Measurements from ENCODE around the gene POLK. TPM values are rescaled to one million over a fixed set of nuclear protein-coding genes. Genes with fewer than 3 reads are reported as not detected.
A peak's percentile ranks its signal among the peaks of the same experiment; 100 is the strongest.
"Not testable (repeated sequence)": the region's sequence is repeated elsewhere in the genome, so short reads cannot be mapped to it uniquely, and the experiment has no call there.

Gene POLK
- total RNA-seq, 2 donors from 2014 or later, result 28.7 to 44.4 TPM

- Mint-ChIP-seq H3K27ac (no peak overlapping the region), H3K4me3 (no peak overlapping the region), H3K4me1 (no peaks in the 10 kb centered on the region), H3K27me3 (no peaks in the 10 kb centered on the region), H3K36me3 (ENCODE audit: low read depth) (peaks cover 48% of the 10 kb centered on the region), H3K9me3 (no peaks in the 10 kb centered on the region)
- no peak for ATAC-seq (replicated peaks)
Measured at GRCh38 chr5:75547812-75548211, 36.1 kb downstream of the POLK start.

- ATAC-seq (replicated peaks), result no peak
- peaks cover 7% of the 10 kb centered on the region for H3K4me1 Mint-ChIP-seq
- H3K4me3 Mint-ChIP-seq, result no peak overlapping the region
- peaks cover 64% of the 10 kb centered on the region for H3K36me3 Mint-ChIP-seq (ENCODE audit: low read depth)
- H3K27ac Mint-ChIP-seq, result no peak overlapping the region
- H3K27me3 Mint-ChIP-seq, result no peaks in the 10 kb centered on the region
- H3K9me3 Mint-ChIP-seq, result no peaks in the 10 kb centered on the region
Measured at GRCh38 chr5:75550597-75550996, 38.9 kb downstream of the POLK start.

- H3K36me3 Mint-ChIP-seq (ENCODE audit: low read depth), result peaks cover 73% of the 10 kb centered on the region
- no peaks in the 10 kb centered on the region for H3K27me3 Mint-ChIP-seq
- no peak for ATAC-seq (replicated peaks)
- no peak overlapping the region for H3K4me3 Mint-ChIP-seq
- H3K27ac Mint-ChIP-seq, result peak overlapping the region; percentile 46
- H3K9me3 Mint-ChIP-seq, result no peaks in the 10 kb centered on the region
- H3K4me1 Mint-ChIP-seq, result peaks cover 7% of the 10 kb centered on the region
Measured at GRCh38 chr5:75551471-75551870, 39.8 kb downstream of the POLK start.

GRCh38 chr5:75552764-75553163 lies 41.1 kb downstream of the POLK start:
- Mint-ChIP-seq H3K27me3 (no peaks in the 10 kb centered on the region), H3K27ac (no peak overlapping the region), H3K4me1 (peaks cover 15% of the 10 kb centered on the region), H3K4me3 (no peak overlapping the region), H3K9me3 (no peaks in the 10 kb centered on the region), H3K36me3 (ENCODE audit: low read depth) (peaks cover 73% of the 10 kb centered on the region)
- no peak for ATAC-seq (replicated peaks)

- Mint-ChIP-seq H3K4me3 (no peak overlapping the region), H3K36me3 (ENCODE audit: low read depth) (peaks cover 78% of the 10 kb centered on the region), H3K27ac (no peak overlapping the region), H3K27me3 (no peaks in the 10 kb centered on the region), H3K4me1 (peaks cover 15% of the 10 kb centered on the region), H3K9me3 (no peaks in the 10 kb centered on the region)
- ATAC-seq (replicated peaks), result no peak
Measured at GRCh38 chr5:75553358-75553757, 41.7 kb downstream of the POLK start.

- Mint-ChIP-seq H3K36me3 (ENCODE audit: low read depth) (peaks cover 88% of the 10 kb centered on the region), H3K4me3 (no peak overlapping the region), H3K27ac (no peak overlapping the region), H3K4me1 (peaks cover 25% of the 10 kb centered on the region), H3K27me3 (no peaks in the 10 kb centered on the region), H3K9me3 (peaks cover 1% of the 10 kb centered on the region)
- ATAC-seq (replicated peaks), result no peak
Measured at GRCh38 chr5:75558221-75558620, 46.5 kb downstream of the POLK start.

- Mint-ChIP-seq H3K4me3 (no peak overlapping the region), H3K36me3 (ENCODE audit: low read depth) (peaks cover 88% of the 10 kb centered on the region), H3K27ac (no peak overlapping the region), H3K27me3 (no peaks in the 10 kb centered on the region), H3K4me1 (peaks cover 31% of the 10 kb centered on the region), H3K9me3 (peaks cover 6% of the 10 kb centered on the region)
- ATAC-seq (replicated peaks), result no peak
Measured at GRCh38 chr5:75558981-75559632, 47.4 kb downstream of the POLK start.

- peaks cover 75% of the 10 kb centered on the region for H3K36me3 Mint-ChIP-seq (ENCODE audit: low read depth)
- H3K27ac Mint-ChIP-seq; H3K4me3 Mint-ChIP-seq; ATAC-seq (replicated peaks); H3K27me3 Mint-ChIP-seq; H3K9me3 Mint-ChIP-seq: not testable (repeated sequence)
- H3K4me1 Mint-ChIP-seq, result peaks cover 35% of the 10 kb centered on the region
Measured at GRCh38 chr5:75560655-75561054, 49.0 kb downstream of the POLK start.

GRCh38 chr5:75565991-75566709 lies 54.5 kb downstream of the POLK start:
- H3K9me3 Mint-ChIP-seq, H3K27me3 Mint-ChIP-seq: not testable (repeated sequence)
- H3K27ac Mint-ChIP-seq, result peak overlapping the region; percentile 96
- peaks cover 39% of the 10 kb centered on the region for H3K4me1 Mint-ChIP-seq
- H3K4me3 Mint-ChIP-seq, result peak overlapping the region; percentile 78
- ATAC-seq (replicated peaks), result peak; percentile 42
- peaks cover 70% of the 10 kb centered on the region for H3K36me3 Mint-ChIP-seq (ENCODE audit: low read depth)

GRCh38 chr5:75566710-75567309 lies 55.1 kb downstream of the POLK start:
- Mint-ChIP-seq H3K4me1 (peaks cover 36% of the 10 kb centered on the region), H3K4me3 (peak overlapping the region; percentile 78), H3K27me3 (no peaks in the 10 kb centered on the region), H3K36me3 (ENCODE audit: low read depth) (peaks cover 69% of the 10 kb centered on the region), H3K9me3 (peaks cover 8% of the 10 kb centered on the region), H3K27ac (peak overlapping the region; percentile 96)
- peak; percentile 84 for ATAC-seq (replicated peaks)

- peak; percentile 78 for ATAC-seq (replicated peaks)
- H3K27ac Mint-ChIP-seq, result peak overlapping the region; percentile 96
- H3K4me3 Mint-ChIP-seq, result peak overlapping the region; percentile 78
- peaks cover 64% of the 10 kb centered on the region for H3K36me3 Mint-ChIP-seq (ENCODE audit: low read depth)
- H3K4me1 Mint-ChIP-seq, result peaks cover 31% of the 10 kb centered on the region
- H3K9me3 Mint-ChIP-seq, result peaks cover 8% of the 10 kb centered on the region
- H3K27me3 Mint-ChIP-seq, result no peaks in the 10 kb centered on the region
Measured at GRCh38 chr5:75567710-75568109, 56.0 kb downstream of the POLK start.

- Mint-ChIP-seq H3K9me3 (peaks cover 7% of the 10 kb centered on the region), H3K27ac (peak overlapping the region; percentile 96), H3K27me3 (no peaks in the 10 kb centered on the region), H3K36me3 (ENCODE audit: low read depth) (peaks cover 64% of the 10 kb centered on the region), H3K4me3 (peak overlapping the region; percentile 78), H3K4me1 (peaks cover 31% of the 10 kb centered on the region)
- no peak for ATAC-seq (replicated peaks)
Measured at GRCh38 chr5:75568202-75568601, 56.5 kb downstream of the POLK start.

GRCh38 chr5:75571547-75571946 lies 59.9 kb downstream of the POLK start:
- Mint-ChIP-seq H3K9me3 (no peaks in the 10 kb centered on the region), H3K27ac (no peak overlapping the region), H3K36me3 (ENCODE audit: low read depth) (peaks cover 69% of the 10 kb centered on the region), H3K27me3 (no peaks in the 10 kb centered on the region), H3K4me3 (no peak overlapping the region), H3K4me1 (peaks cover 17% of the 10 kb centered on the region)
- no peak for ATAC-seq (replicated peaks)

GRCh38 chr5:75574791-75575190 lies 63.1 kb downstream of the POLK start:
- peaks cover 70% of the 10 kb centered on the region for H3K36me3 Mint-ChIP-seq (ENCODE audit: low read depth)
- peaks cover 5% of the 10 kb centered on the region for H3K4me1 Mint-ChIP-seq
- H3K27ac Mint-ChIP-seq, result peak overlapping the region; percentile 83
- H3K27me3 Mint-ChIP-seq, result no peaks in the 10 kb centered on the region
- no peaks in the 10 kb centered on the region for H3K9me3 Mint-ChIP-seq
- peak overlapping the region; percentile 56 for H3K4me3 Mint-ChIP-seq
- no peak for ATAC-seq (replicated peaks)

GRCh38 chr5:75578280-75578679 lies 66.6 kb downstream of the POLK start:
- H3K27ac Mint-ChIP-seq, H3K9me3 Mint-ChIP-seq, H3K27me3 Mint-ChIP-seq: not testable (repeated sequence)

More at GRCh38 chr5:75578280-75578679, 66.6 kb downstream of the POLK start:
- not testable (repeated sequence) for H3K4me3 Mint-ChIP-seq; H3K4me1 Mint-ChIP-seq; ATAC-seq (replicated peaks)
- peaks cover 67% of the 10 kb centered on the region for H3K36me3 Mint-ChIP-seq (ENCODE audit: low read depth)

All from activated T-helper 17 cell treated with anti-CD3 and anti-CD28 coated beads, Interleukin-2, amount 50 U/mL, for 72 hours (primary cell).